Measurements from ENCODE around the gene HDAC4.

GRCh38 chr2:239162976-239163687 is 237.7 kb downstream of the HDAC4 start:
- TF ChIP-seq, protein P1, sequence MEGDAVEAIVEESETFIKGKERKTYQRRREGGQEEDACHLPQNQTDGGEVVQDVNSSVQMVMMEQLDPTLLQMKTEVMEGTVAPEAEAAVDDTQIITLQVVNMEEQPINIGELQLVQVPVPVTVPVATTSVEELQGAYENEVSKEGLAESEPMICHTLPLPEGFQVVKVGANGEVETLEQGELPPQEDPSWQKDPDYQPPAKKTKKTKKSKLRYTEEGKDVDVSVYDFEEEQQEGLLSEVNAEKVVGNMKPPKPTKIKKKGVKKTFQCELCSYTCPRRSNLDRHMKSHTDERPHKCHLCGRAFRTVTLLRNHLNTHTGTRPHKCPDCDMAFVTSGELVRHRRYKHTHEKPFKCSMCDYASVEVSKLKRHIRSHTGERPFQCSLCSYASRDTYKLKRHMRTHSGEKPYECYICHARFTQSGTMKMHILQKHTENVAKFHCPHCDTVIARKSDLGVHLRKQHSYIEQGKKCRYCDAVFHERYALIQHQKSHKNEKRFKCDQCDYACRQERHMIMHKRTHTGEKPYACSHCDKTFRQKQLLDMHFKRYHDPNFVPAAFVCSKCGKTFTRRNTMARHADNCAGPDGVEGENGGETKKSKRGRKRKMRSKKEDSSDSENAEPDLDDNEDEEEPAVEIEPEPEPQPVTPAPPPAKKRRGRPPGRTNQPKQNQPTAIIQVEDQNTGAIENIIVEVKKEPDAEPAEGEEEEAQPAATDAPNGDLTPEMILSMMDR (IDR thresholded peaks at IDR 0.05), result no peak
- TF ChIP-seq POLR2A (IDR thresholded peaks at IDR 0.05), result no peak
